H1 (cell line): ENCODE data around the gene CTNND2. TPM values are rescaled to one million over a fixed set of nuclear protein-coding genes. Genes with fewer than 3 reads are reported as not detected.

Experiments used
- CTCF ChIA-PET: fragments of 300-600 bp; sonication (Branson Sonifier 250); formaldehyde crosslinking; loops from one replicate; lab custom pipeline; 2021; ENCODE audit not compliant: partially characterized antibody; lab: Charles Lee
- POLR2A ChIA-PET: fragments of 300-600 bp; sonication (Branson Sonifier 250); formaldehyde crosslinking; loops from one replicate; lab custom pipeline; 2021; ENCODE audit warnings: inconsistent platforms; ENCODE audit not compliant: partially characterized antibody; lab: Charles Lee
- DNase-seq, 2 experiments: peaks; one replicate each; pipeline versions ENCODE4 v3.0.0 to v3.0.0-alpha.2; 2010 to 2022; ENCODE audit warnings: low spot score in 2 of 2, low read depth in 1 of 2, mixed read lengths in 1 of 2
- FAIRE-seq: peaks from 2 replicates; lab custom pipeline; 2011; peaks lifted over from hg19 to GRCh38; lab: Jason Lieb, UNC
- H2AFZ ChIP-seq: 2 replicates; pipeline ENCODE4 v1.8.1; 2012; ENCODE audit warnings: low read length, inconsistent platforms
- H2AK5ac ChIP-seq: 2 replicates; pipeline ENCODE4 v1.6.1; 2013; ENCODE audit warnings: low read depth, low read length
- H2BK120ac ChIP-seq: replicated peaks from 2 replicates; pipeline ENCODE3; 2013; ENCODE audit warnings: low read depth, low read length, inconsistent platforms
- H2BK12ac ChIP-seq: 2 replicates; pipeline ENCODE4 v1.6.1; 2013; ENCODE audit warnings: low read depth, low read length
- H2BK15ac ChIP-seq: 2 replicates; pipeline ENCODE4 v1.6.1; 2013; ENCODE audit warnings: low read length
- H2BK20ac ChIP-seq: 2 replicates; pipeline ENCODE4 v1.6.1; 2013; ENCODE audit warnings: low read length
- H2BK5ac ChIP-seq: 2 replicates; pipeline ENCODE4 v1.6.1; 2013; ENCODE audit warnings: low read depth, low read length
- H3K14ac ChIP-seq: 2 replicates; pipeline ENCODE4 v1.6.1; 2013; ENCODE audit warnings: inconsistent platforms; ENCODE audit not compliant: insufficient read length
- H3K18ac ChIP-seq: 2 replicates; pipeline ENCODE4 v1.6.1; 2013; ENCODE audit warnings: low read length; ENCODE audit errors: extremely low read depth
- H3K23ac ChIP-seq: 2 replicates; pipeline ENCODE4 v1.6.1; 2013; ENCODE audit warnings: inconsistent platforms; ENCODE audit not compliant: insufficient read length
- H3K23me2 ChIP-seq: 2 replicates; pipeline ENCODE4 v1.6.1; 2013; ENCODE audit warnings: low read depth, low read length
- H3K27ac ChIP-seq: 2 replicates; pipeline ENCODE4 v1.6.1; 2011; ENCODE audit warnings: low read depth, low read length, inconsistent platforms
- H3K27me3 ChIP-seq, 4 experiments: replicated peaks in 1 of 4; 1 replicate in 1 of 4; 2 replicates in 3 of 4; pipeline versions ENCODE4 v1.6.1 to v1.8.1; 2011 to 2013; ENCODE audit warnings: low read length in 3 of 4, mild to moderate bottlenecking in 3 of 4, inconsistent platforms in 2 of 4, mixed read lengths in 2 of 4, moderate library complexity in 1 of 4; ENCODE audit not compliant: control insufficient read depth in 3 of 4, insufficient read depth in 3 of 4; ENCODE audit errors: extremely low read depth in 1 of 4
- H3K36me3 ChIP-seq, 4 experiments: 2 replicates each; pipeline versions ENCODE4 v1.6.1 to v1.8.1; 2011 to 2013; ENCODE audit warnings: mild to moderate bottlenecking in 4 of 4, low read length in 3 of 4, moderate library complexity in 2 of 4, control low read depth in 1 of 4, inconsistent platforms in 1 of 4; ENCODE audit not compliant: insufficient read depth in 4 of 4, control insufficient read depth in 2 of 4
- H3K4ac ChIP-seq: replicated peaks from 2 replicates; pipeline ENCODE3; 2013; ENCODE audit warnings: low read length, low read depth, mixed read lengths, inconsistent platforms; ENCODE audit not compliant: insufficient read length
- H3K4me1 ChIP-seq, 4 experiments: replicated peaks in 1 of 4; 1 replicate in 1 of 4; 2 replicates in 3 of 4; pipeline versions ENCODE4 v1.6.1 to v1.8.1; 2011 to 2013; ENCODE audit warnings: low read length in 3 of 4, inconsistent platforms in 2 of 4, mixed read lengths in 1 of 4; ENCODE audit not compliant: insufficient read depth in 4 of 4, control insufficient read depth in 3 of 4
- H3K4me2 ChIP-seq, 2 experiments: 2 replicates each; pipeline versions ENCODE4 v1.6.1 to v1.8.1; 2011 to 2013; ENCODE audit warnings: low read depth in 2 of 2, low read length in 2 of 2, control low read depth in 1 of 2, inconsistent platforms in 1 of 2, mild to moderate bottlenecking in 1 of 2; ENCODE audit not compliant: insufficient read depth in 1 of 2
- H3K4me3 ChIP-seq, 4 experiments: fragments of 200-600, 300-600 bp in 1 of 4; sonication (generic), shearing (Covaris generic), sonication (Bioruptor Twin) in 1 of 4; 2 replicates each; pipeline versions ENCODE4 v1.5.1 to v1.8.1; 2011 to 2016; ENCODE audit warnings: low read length in 4 of 4, low read depth in 3 of 4, control low read depth in 2 of 4, inconsistent platforms in 2 of 4, mild to moderate bottlenecking in 2 of 4, mixed read lengths in 1 of 4, moderate library complexity in 1 of 4; ENCODE audit not compliant: insufficient read depth in 2 of 4; ENCODE audit errors: extremely low read depth in 1 of 4
- H3K56ac ChIP-seq: replicated peaks from 2 replicates; pipeline ENCODE3; 2013; ENCODE audit warnings: low read depth, mild to moderate bottlenecking, mixed read lengths, low read length, inconsistent platforms; ENCODE audit not compliant: insufficient read length
- H3K79me1 ChIP-seq: 2 replicates; pipeline ENCODE4 v1.6.1; 2013; ENCODE audit warnings: low read depth, low read length, control low read depth
- H3K79me2 ChIP-seq, 2 experiments: 2 replicates each; pipeline versions ENCODE4 v1.6.1 to v1.8.1; 2012 to 2013; ENCODE audit warnings: low read length in 2 of 2, mild to moderate bottlenecking in 2 of 2, inconsistent platforms in 1 of 2; ENCODE audit not compliant: insufficient read depth in 2 of 2, control insufficient read depth in 1 of 2
- H3K9ac ChIP-seq, 4 experiments: replicated peaks in 1 of 4; 1 replicate in 1 of 4; 2 replicates in 3 of 4; pipeline versions ENCODE4 v1.6.1 to v1.8.1; 2011 to 2013; ENCODE audit warnings: low read depth in 3 of 4, low read length in 3 of 4, control low read depth in 2 of 4, mild to moderate bottlenecking in 2 of 4, moderate library complexity in 2 of 4, inconsistent platforms in 1 of 4; ENCODE audit errors: extremely low read depth in 1 of 4
- H3K9me3 ChIP-seq, 2 experiments: 2 replicates each; pipeline versions ENCODE4 v1.6.1 to v1.8.1; 2012 to 2013; ENCODE audit warnings: mild to moderate bottlenecking in 2 of 2, moderate library complexity in 2 of 2, control low read depth in 1 of 2, inconsistent platforms in 1 of 2, low read depth in 1 of 2, low read length in 1 of 2, mixed read lengths in 1 of 2; ENCODE audit not compliant: insufficient read depth in 2 of 2
- H4K20me1 ChIP-seq, 2 experiments: replicated peaks in 1 of 2; 2 replicates each; pipeline versions ENCODE3 to v1.8.1; 2011 to 2013; ENCODE audit warnings: inconsistent platforms in 2 of 2, low read length in 2 of 2, mild to moderate bottlenecking in 1 of 2; ENCODE audit not compliant: insufficient read depth in 2 of 2, control insufficient read depth in 1 of 2
- H4K5ac ChIP-seq: 2 replicates; pipeline ENCODE4 v1.6.1; 2013; ENCODE audit warnings: low read length, low read depth, mixed read lengths, inconsistent platforms; ENCODE audit not compliant: insufficient read length
- H4K8ac ChIP-seq: 2 replicates; pipeline ENCODE4 v1.8.0; 2013; ENCODE audit warnings: mild to moderate bottlenecking, moderate library complexity, low read length, inconsistent platforms; ENCODE audit not compliant: insufficient read depth; ENCODE audit errors: extremely low read depth
- H4K91ac ChIP-seq: replicated peaks from 2 replicates; pipeline ENCODE3; 2013; ENCODE audit warnings: low read length, mixed read lengths, inconsistent platforms; ENCODE audit not compliant: insufficient read length
- BCL11A ChIP-seq, 2 experiments: IDR thresholded peaks; one replicate each; pipeline ENCODE4 v1.6.1; 2011; ENCODE audit warnings: low read depth in 2 of 2, low read length in 2 of 2, mild to moderate bottlenecking in 2 of 2
- E2F6 ChIP-seq: IDR thresholded peaks from 2 replicates; pipeline ENCODE4 v1.6.1; 2012; ENCODE audit warnings: inconsistent platforms
- FOSL1 ChIP-seq: IDR thresholded peaks from 2 replicates; pipeline ENCODE4 v1.6.1; 2011; ENCODE audit warnings: mild to moderate bottlenecking, low read depth, low read length, moderate library complexity; ENCODE audit not compliant: insufficient read depth
- GTF2F1 ChIP-seq: IDR thresholded peaks from 2 replicates; pipeline ENCODE4 v1.6.1; 2012; ENCODE audit warnings: low read depth, low read length, improper control_type of control experiment, borderline replicate concordance
- JUND ChIP-seq: IDR thresholded peaks from 2 replicates; pipeline ENCODE4 v1.6.1; 2011; ENCODE audit warnings: mild to moderate bottlenecking, improper control_type of control experiment, low read length
- KDM4A ChIP-seq: IDR thresholded peaks from one replicate; pipeline ENCODE4 v1.7.1; 2012; ENCODE audit warnings: low read depth, mild to moderate bottlenecking, moderate library complexity, low read length, inconsistent platforms; ENCODE audit not compliant: severe bottlenecking
- MAFK ChIP-seq: IDR thresholded peaks from 2 replicates; pipeline ENCODE4 v1.6.1; 2012; ENCODE audit warnings: low read depth, mild to moderate bottlenecking, improper control_type of control experiment, low read length
- POU5F1 ChIP-seq: IDR thresholded peaks from 2 replicates; pipeline ENCODE4 v1.6.1; 2011; ENCODE audit warnings: low read depth, mild to moderate bottlenecking, low read length, moderate library complexity
- RAD21 ChIP-seq, 2 experiments: IDR thresholded peaks in 1 of 2; conservative IDR thresholded peaks in 1 of 2; 2 replicates each; pipeline ENCODE4 v1.6.1; 2011; ENCODE audit warnings: low read depth in 2 of 2, low read length in 2 of 2, improper control_type of control experiment in 1 of 2, inconsistent platforms in 1 of 2, mild to moderate bottlenecking in 1 of 2, moderate library complexity in 1 of 2
- RXRA ChIP-seq: IDR thresholded peaks from 2 replicates; pipeline ENCODE4 v1.6.1; 2011; ENCODE audit warnings: low read depth, mild to moderate bottlenecking, low read length, moderate library complexity; ENCODE audit not compliant: insufficient read depth
- SAP30 ChIP-seq: fragments of 300-600 bp; sonication (generic); IDR thresholded peaks from 2 replicates; pipeline ENCODE4 v1.7.1; 2012; ENCODE audit warnings: low read length, moderate library complexity, mild to moderate bottlenecking, inconsistent platforms; ENCODE audit not compliant: insufficient read depth, insufficient replicate concordance
- SIN3A ChIP-seq, 2 experiments: IDR thresholded peaks in 1 of 2; conservative IDR thresholded peaks in 1 of 2; 2 replicates each; pipeline ENCODE4 v1.6.1; 2011 to 2012; ENCODE audit warnings: low read length in 2 of 2, improper control_type of control experiment in 1 of 2, low read depth in 1 of 2, mild to moderate bottlenecking in 1 of 2
- SRF ChIP-seq: IDR thresholded peaks from 2 replicates; pipeline ENCODE4 v1.6.1; 2011; ENCODE audit warnings: mild to moderate bottlenecking, low read depth, low read length, moderate library complexity
- polyA plus RNA-seq, 7 experiments: library from polyadenylated mRNA; depleted of rRNA in 3 of 7; stranded (reverse) in 5 of 7; unstranded in 2 of 7; fragments of >200 nt in 5 of 7; fragments of 200-250 nt in 2 of 7; gene quantifications; 1 replicate in 5 of 7; 2 replicates in 1 of 7; 4 replicates in 1 of 7; pipeline versions ENCODE4 v1.2.1 to v1.2.3, GENCODE V29; 2011 to 2013; ENCODE audit warnings: missing spikeins in 2 of 7, mixed read lengths in 2 of 7
- total RNA-seq: library from RNA; stranded (reverse); fragmentation: NEBNext Ultra II Directional; extraction: Animal tissue kit (Norgen Biotek cat#: 25700); gene quantifications from 2 replicates; pipeline ENCODE4 v1.2.1, GENCODE V29; 2021

The CTNND2 gene
- total and polyA plus RNA-seq, 2 of the 8 experiments (the other 6 are each of a cell fraction or from before 2014, with no cell fraction given) = 7.4 to 14.2 TPM

- no peak overlapping the region for H4K5ac ChIP-seq
- H4K91ac ChIP-seq = no peak overlapping the region
- H4K8ac ChIP-seq = no peak overlapping the region
- no peak for DNase-seq
- H3K27ac ChIP-seq = no peak overlapping the region
- no peak overlapping the region for H3K4me2 ChIP-seq
- no peak overlapping the region for H2BK15ac ChIP-seq
- H2BK120ac ChIP-seq = no peak overlapping the region
- no peak overlapping the region for H3K23ac ChIP-seq
- no peaks in the 10 kb centered on the region for H3K27me3 ChIP-seq
- H4K20me1 ChIP-seq = no peaks in the 10 kb centered on the region
- no peak overlapping the region for H3K4me3 ChIP-seq
- H2BK12ac ChIP-seq = no peak overlapping the region
- peaks cover 0 to 10% (median 3%) of the 10 kb centered on the region in 4 experiments; a peak in 2 of 7 replicates for H3K4me1 ChIP-seq
- no peak overlapping the region for H2AFZ ChIP-seq
- no peak overlapping the region for H2BK20ac ChIP-seq
- H3K14ac ChIP-seq = no peak overlapping the region
- no peaks in the 10 kb centered on the region for H3K23me2 ChIP-seq
- POLR2A ChIA-PET = interaction anchor here (1.1 kb wide), 1 partner anchor 8 kb away, joined by 3 read pairs; no protein-coding TSS in a partner anchor
- no peak overlapping the region for H2AK5ac ChIP-seq
- no peak overlapping the region for H3K4ac ChIP-seq
- H3K9me3 ChIP-seq = no peaks in the 10 kb centered on the region
- H3K36me3 ChIP-seq = no peaks in the 10 kb centered on the region
- no peak overlapping the region for H3K56ac ChIP-seq
- CTCF ChIA-PET = interaction anchor here (0.8 to 2.5 kb wide), 2 partner anchors 14 to 120 kb away, joined by 3 to 8 read pairs; no protein-coding TSS in a partner anchor
- H2BK5ac ChIP-seq = no peak overlapping the region
- no peaks in the 10 kb centered on the region for H3K79me1 ChIP-seq
- H3K79me2 ChIP-seq = no peaks in the 10 kb centered on the region
- no peak overlapping the region for H3K18ac ChIP-seq
- no peak overlapping the region for H3K9ac ChIP-seq
- no peak for FAIRE-seq
- no peak for TF ChIP-seq RXRA
- TF ChIP-seq SRF = no peak
- no peak for TF ChIP-seq RAD21 (IDR thresholded peaks at IDR 0.05 in 1 of 2, conservative IDR thresholded peaks at IDR 0.05 in 1 of 2; ENCODE audit: low read depth in 2 of 2, low read length in 2 of 2)
- TF ChIP-seq POU5F1 = no peak
- no peak for TF ChIP-seq FOSL1
- TF ChIP-seq KDM4A = no peak
- no peak for TF ChIP-seq SIN3A (conservative IDR thresholded peaks at IDR 0.05 in 1 of 2, IDR thresholded peaks at IDR 0.05 in 1 of 2; ENCODE audit: low read depth in 1 of 2, low read length in 2 of 2)
- no peak for TF ChIP-seq E2F6
- TF ChIP-seq SAP30 = no peak
- no peak for TF ChIP-seq MAFK
- TF ChIP-seq GTF2F1 = no peak
- TF ChIP-seq JUND = no peak
- no peak for TF ChIP-seq BCL11A (IDR thresholded peaks at IDR 0.05; ENCODE audit: low read depth in 2 of 2, low read length in 2 of 2)
Measured at GRCh38 chr5:11252523-11252922, 651.7 kb downstream of the CTNND2 start.
